Measurements from ENCODE around the gene TMEM151B. TPM values are rescaled to one million over a fixed set of nuclear protein-coding genes. Genes with fewer than 3 reads are reported as not detected.
A peak's percentile ranks its signal among the peaks of the same experiment; 100 is the strongest.

Gene TMEM151B
- total and polyA plus RNA-seq, 2 of the 13 experiments (the other 11 are each of a cell fraction or from before 2014, with no cell fraction given): not detected

- TF ChIP-seq ZBTB46 (CRISPR knock-in tag; IDR thresholded peaks at IDR 0.05; ENCODE audit: borderline replicate concordance) (0 out of 2 replicates have a peak, but pooled peaks have one; percentile 77), THAP9 (CRISPR knock-in tag; IDR thresholded peaks at IDR 0.05; ENCODE audit: borderline replicate concordance) (no peak), CCAR2 (optimal IDR thresholded peaks at IDR 0.05; ENCODE audit: low read depth, low read length) (peak; percentile 19), ZNF749 (CRISPR knock-in tag; IDR thresholded peaks at IDR 0.05; ENCODE audit: borderline replicate concordance) (peak; percentile 62), POLR2A (IDR thresholded peaks at IDR 0.05; ENCODE audit: insufficient read depth in 1 of 2, low read depth in 2 of 2, low read length in 2 of 2) (peak in 1 of 2 experiments; percentile 100; a peak in 2 of 4 replicates), ZFP91 (CRISPR knock-in tag; IDR thresholded peaks at IDR 0.05; ENCODE audit: borderline replicate concordance) (peak; percentile 100), PITX1 (CRISPR knock-in tag; IDR thresholded peaks at IDR 0.05) (0 out of 2 replicates have a peak, but pooled peaks have one; percentile 5), ZNF280B (CRISPR knock-in tag; IDR thresholded peaks at IDR 0.05; ENCODE audit: borderline replicate concordance) (no peak), RFX3 (CRISPR knock-in tag; IDR thresholded peaks at IDR 0.05) (peak; percentile 29; the same call in 1 of the 2 replicates), GTF3A (CRISPR knock-in tag; conservative IDR thresholded peaks at IDR 0.05) (peak; percentile 87), ZXDC (CRISPR knock-in tag; IDR thresholded peaks at IDR 0.05) (peak; percentile 8; the same call in 1 of the 2 replicates), HNRNPLL (IDR thresholded peaks at IDR 0.05; ENCODE audit: low read depth, low read length, poor library complexity, severe bottlenecking) (no peak), SP4 (CRISPR knock-in tag; IDR thresholded peaks at IDR 0.05) (peak; percentile 55), TEF (CRISPR knock-in tag; IDR thresholded peaks at IDR 0.05) (peak; percentile 93), ZC3H4 (CRISPR knock-in tag; IDR thresholded peaks at IDR 0.05; ENCODE audit: borderline replicate concordance) (no peak), ARNT2 (CRISPR knock-in tag; IDR thresholded peaks at IDR 0.05; ENCODE audit: low read depth) (no peak; the same call in 1 of the 2 replicates)
Observed at GRCh38 chr6:44246663-44247337, 23.4 kb upstream of the TMEM151B start, which contains the start of gene HSP90AB1 (continued).

All from HepG2 (cell line).